GM19351 (cell line): ENCODE measurements around the gene FRAT1.

Source experiments
- ATAC-seq: cut with Tn5 transposase; IDR thresholded peaks from one replicate; pipeline ENCODE4 v1.9.1; 2021; ENCODE audit warnings: mild to moderate bottlenecking, moderate library complexity; ENCODE audit not compliant: unreplicated experiment

The FRAT1 gene

GRCh38 chr10:97307866-97308780 lies 10.9 kb upstream of the FRAT1 start:
- ATAC-seq = no peak

DNA sequence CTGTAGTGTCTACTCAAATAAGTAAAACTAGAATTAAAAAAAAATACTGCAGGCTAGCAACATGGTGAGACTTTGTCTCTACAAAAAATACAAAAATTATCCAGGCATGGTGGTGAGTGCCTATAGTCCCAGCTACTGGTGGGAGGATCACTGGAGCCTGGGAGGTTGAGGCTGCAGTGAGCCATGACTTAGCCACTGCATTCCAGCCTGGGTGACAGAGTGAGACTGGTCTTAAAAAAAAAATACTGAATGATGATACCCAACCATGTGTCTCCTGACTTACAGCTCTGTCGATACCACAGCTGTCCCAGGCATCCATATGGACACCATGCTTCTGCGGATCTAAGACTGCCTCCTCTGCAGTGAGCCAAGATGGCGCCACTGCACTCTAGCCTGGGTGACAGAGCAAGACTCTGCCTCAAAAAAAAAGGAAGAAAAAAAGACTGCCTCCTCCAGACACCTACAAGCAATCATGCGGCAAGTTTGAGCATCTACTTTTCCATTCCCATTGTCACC lies 7.9 kb upstream of the FRAT1 start:
- no peak for ATAC-seq

DNA sequence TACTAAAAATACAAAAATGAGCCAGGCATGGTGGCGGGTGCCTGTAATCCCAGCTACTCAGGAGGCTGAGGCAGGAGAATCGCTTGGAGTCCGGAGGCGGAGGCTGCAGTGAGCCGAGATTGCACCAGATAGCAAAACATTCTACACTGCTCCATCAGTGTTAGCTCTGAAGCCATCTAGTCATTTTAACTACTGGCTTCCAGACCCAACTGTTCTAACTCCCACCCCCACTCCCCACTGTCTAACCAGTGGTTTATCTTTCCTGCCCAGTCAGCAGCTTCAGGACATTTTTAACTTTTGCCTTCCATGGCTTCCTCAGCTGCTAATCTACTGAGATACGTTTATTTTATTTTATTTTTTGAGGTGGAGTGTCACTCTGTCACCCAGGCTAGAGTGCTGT lies 6.2 kb upstream of the FRAT1 start:
- no peak for ATAC-seq

DNA sequence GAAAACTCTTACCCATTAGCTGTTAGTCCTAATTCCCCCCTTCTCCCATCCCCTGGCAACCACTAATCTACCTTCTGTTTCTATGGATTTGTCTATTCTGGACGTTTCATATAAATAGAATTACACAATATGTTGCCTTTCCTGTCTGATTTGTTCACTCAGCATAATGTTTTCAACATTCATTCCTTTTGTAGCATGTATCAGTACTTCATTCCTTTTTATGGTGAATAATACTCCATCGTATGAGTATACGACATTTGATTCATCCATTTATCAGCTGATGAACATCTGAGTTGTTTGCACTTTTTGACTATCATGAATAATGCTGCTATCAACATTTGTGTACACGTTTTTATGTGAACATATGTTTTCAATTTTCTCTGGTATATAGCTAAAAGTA lies 4.4 kb upstream of the FRAT1 start:
- no peak for ATAC-seq

- peak; percentile 46 for ATAC-seq
Measured at GRCh38 chr10:97319671-97320479, 804 bp downstream of the FRAT1 start.

DNA sequence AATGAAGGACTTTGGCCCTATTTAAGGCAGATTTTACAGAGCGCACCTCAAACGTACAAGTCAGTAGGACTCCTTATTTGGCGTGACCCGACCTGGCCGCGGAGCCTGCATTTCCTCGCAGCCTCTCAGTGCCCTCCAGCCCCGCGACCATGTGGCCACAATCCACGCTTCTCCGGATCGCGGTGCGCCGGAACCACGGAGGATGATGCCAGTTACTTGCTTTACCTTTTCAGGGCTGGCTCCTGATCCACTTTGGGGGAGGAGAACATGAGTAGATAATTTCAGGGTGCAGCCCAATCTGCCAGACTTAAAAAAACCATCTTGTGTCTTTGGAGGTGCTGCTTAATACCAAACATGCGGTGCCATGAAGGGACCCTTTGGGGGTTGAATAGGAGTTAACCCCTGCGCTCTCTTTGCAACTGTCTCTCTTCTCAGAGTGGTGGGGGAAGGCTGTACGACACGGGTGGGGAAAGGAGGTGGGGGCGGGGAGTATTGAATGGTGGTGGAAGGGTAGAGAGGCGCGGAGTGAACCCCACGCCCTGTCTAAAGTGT lies 1.5 kb downstream of the FRAT1 start:
- ATAC-seq = no peak

DNA sequence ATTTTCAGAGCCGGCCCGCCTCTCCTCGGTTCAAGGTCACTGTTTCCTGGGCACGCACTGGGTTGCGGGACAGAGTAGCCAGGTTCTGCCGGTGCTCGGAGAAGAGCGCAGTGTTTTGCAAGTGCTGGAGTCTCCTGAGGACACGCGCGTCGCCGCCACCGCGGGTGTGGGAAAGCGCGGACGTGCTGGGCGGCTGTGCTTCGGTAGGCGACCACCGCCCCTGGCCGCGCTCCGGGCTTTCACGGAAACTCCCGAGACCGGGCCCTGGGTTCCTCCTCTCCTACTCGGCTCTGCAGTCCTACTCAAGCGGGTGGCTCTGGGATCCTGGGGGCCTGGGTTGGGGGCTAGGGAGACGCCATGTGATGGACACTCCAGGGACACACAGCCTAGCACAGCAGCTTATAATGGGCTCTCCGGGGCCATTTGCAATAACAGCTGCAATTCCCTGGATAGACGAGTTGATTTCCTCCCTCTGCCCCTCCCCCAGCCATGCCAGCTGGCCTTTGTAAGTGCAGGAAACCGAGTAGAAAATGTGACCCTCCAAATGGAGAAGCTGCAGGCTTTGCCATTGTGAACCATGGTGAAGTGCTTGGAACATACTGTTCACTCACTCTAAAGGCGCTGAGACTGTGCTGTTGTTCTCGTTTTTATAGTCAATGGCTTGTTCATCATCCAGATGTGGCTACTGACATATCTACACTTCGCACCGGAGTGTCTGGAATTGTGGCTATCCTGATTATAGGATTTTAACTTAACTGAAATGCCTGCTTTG lies 2.1 kb downstream of the FRAT1 start:
- no peak for ATAC-seq

GRCh38 chr10:97321804-97322190 lies 2.7 kb downstream of the FRAT1 start:
- no peak for ATAC-seq

DNA sequence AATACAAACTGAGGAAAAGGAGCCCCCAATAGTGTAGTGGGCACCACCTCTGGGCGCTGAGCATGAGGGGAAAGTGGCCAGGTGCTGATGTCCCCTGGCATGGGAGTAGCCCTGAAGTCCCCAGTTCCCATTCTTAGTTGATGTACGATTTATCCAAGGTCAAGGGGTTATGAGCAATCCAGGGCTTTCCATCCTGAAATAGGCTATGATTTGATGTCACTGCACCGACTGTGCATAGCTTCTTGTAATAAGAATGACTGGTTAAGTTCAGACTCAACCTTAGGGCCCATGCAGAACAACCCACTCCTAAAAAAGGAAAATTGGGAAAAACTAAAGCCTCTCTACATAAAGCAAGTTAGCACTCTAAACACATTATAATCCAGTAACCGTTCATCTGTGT lies 4.4 kb downstream of the FRAT1 start:
- ATAC-seq = no peak

DNA sequence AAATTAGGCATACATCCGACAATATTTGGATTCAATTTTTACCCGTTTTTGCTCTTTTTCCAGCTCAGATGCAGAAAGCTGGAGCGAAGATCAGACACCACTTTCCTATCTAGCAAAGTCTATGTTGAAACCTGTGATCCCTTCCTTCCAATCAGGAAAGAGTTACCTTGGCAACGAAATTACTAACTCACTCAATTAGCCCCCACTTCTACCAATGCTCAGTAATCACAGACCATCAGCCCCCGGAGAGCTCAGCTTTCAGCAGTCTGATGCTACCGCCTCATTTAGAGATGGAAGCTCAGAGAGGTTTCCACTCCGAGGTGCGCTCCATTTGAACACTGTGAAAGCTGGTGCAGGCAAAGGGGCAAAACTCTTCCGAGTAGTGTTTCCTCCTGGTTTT lies 6.7 kb downstream of the FRAT1 start:
- ATAC-seq = no peak

- no peak for ATAC-seq
Measured at GRCh38 chr10:97327348-97328294, 8.6 kb downstream of the FRAT1 start.

GRCh38 chr10:97328646-97329453 lies 9.8 kb downstream of the FRAT1 start:
- no peak for ATAC-seq

- ATAC-seq = no peak
Measured at GRCh38 chr10:97329766-97330165, 10.7 kb downstream of the FRAT1 start.

- no peak for ATAC-seq
Measured at GRCh38 chr10:97331153-97331703, 12.2 kb downstream of the FRAT1 start.

GRCh38 chr10:97332591-97333350 lies 13.7 kb downstream of the FRAT1 start:
- ATAC-seq = no peak

DNA sequence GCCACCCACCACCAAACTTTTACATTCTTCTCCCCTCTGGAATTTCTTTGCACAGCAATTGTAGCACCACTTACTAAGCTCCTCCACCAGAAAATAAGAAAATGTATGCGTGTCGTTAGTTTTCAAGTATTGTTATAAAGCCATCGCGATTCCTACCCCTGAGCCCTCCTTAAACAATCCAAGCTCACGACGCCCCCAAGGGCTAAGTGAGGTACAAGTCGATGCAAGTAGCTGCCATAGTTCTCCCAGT lies 14.2 kb downstream of the FRAT1 start:
- no peak for ATAC-seq

DNA sequence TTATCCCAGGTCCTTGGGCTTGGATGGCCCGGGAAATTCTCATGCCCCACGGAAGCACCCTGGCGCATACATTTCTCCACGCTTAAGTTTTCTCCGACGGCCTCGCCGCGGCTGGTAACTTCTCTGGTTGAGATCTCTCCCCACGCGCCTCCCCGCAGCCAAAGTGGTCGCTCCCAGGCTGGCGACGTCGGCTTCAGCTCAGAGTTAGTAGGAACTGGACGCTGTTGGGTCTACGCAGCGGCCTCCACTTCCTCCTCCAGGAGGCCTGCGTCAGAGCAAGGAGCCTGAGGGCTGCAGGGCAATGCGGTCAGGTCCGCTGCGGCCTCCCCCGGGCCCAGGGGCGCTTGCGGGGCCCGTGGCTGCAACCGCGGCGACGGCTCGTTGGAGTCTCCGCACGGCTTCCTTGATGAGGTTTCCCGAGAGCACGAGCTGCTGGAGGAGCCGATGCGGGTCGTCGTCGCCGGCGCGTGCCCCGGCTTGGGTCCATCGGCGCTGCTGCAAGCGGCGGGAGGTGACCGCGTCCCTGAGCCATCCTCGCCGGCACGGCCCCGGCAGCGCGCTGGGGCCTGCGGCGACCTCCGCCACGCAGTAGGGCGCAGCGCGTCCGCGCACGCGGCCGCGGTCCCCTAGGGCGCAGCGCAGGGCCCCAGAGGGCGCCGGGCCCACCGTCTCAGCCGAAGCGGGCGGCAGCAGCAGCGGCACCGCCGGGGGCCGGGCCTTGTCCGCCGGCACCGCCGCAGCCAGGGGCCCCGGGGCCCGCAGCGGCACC lies 14.7 kb downstream of the FRAT1 start:
- peak; percentile 32 for ATAC-seq
